Stimulated activated CD4-positive, alpha-beta T cell treated with anti-CD3 and anti-CD28 coated beads, Interleukin-12 subunit alpha, Interleukin-12 subunit beta, amount 100 ng/mL, for 48 hours (primary cell): Measurements from ENCODE around the gene LBH.

Source experiments
- DNase-seq, 3 donors: peaks; one replicate each; pipeline ENCODE4 v3.0.0-alpha.2; 2020; ENCODE audit warnings: low read depth in 2 of 3, low spot score in 1 of 3

LBH gene

GRCh38 chr2:30216157-30216556 lies 15.2 kb upstream of the LBH start:
- DNase-seq = no peak

GRCh38 chr2:30217644-30218337 lies 13.5 kb upstream of the LBH start:
- no peak for DNase-seq

GRCh38 chr2:30218338-30218713 lies 13.0 kb upstream of the LBH start:
- DNase-seq = no peak

DNA sequence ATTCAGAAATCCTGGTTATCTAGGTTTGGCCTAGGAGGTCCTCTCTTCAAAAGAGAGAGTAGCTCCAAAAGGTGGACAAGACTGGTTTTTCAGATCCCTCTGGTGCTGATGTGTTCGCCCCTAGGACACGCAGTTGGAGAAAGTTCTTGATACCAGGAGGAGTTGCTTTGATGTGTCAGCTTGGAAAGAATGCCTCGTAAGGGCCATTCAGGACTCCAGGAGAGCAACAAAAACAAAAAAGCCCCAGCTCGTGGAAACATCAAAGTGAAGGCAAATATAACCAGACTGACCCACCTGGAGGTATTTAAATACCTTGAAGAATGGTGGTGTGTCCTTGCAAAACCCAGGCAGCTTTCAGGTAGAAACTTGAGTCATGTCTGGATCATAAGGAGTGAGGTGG lies 12.5 kb upstream of the LBH start:
- DNase-seq = no peak

- DNase-seq = no peak
These were observed 11.2 kb upstream of the LBH start for GRCh38 chr2:30219886-30220875.

DNA sequence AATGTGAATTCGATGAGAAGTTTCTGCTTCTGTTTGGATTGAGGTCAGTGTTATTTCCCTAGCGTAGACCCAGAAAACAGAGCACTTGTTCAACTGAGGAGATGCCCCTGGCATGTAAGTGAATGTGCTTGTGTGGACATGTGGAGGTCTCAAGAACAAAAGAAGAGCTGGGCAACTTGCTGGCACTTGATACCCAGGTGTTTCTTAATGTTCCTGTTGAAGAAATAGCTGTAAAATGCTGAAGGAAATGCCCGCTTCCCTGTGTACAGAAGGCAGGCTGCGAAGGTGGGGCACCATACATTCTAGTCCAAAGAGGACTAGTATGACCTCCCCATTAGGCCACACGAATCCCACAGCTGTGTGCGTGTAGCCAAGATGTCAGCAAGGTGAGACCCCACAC lies 9.8 kb upstream of the LBH start:
- no peak for DNase-seq

GRCh38 chr2:30222031-30222430 lies 9.3 kb upstream of the LBH start:
- no peak for DNase-seq

DNA sequence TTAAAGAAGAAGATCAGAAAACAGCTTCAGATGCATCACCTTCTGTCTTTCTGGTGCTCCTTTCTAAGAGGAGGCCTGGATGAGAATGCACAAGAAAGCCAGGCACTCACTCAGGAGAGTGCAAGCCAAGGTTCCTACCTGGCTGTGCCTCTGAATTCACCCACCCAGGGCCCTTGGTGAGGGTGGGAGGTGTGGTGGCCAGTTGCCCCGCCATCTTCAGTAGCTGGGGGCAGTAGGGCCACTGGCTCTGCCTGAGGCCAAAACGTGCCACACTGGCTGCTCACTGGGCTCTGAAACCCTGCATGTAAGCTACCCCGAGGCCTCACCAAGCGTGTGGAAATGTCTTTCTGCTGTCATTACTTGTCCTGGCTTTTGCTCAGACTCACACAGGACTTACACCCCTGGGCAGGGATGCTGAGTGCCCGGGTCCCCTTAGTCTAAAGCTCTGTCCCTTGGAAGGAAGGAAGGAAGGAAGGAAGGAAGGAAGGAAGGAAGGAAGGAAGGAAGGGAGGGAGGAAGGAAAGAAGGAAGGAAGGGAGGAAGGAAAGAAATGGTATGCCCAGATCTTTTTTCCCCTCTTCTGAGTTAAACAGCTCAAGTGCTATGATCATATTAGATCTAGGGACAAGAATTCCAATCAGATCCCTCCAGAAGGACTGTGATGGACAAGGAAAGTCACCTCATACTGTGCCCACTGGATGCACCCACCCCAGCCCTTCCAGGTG lies 8.5 kb upstream of the LBH start:
- no peak for DNase-seq

DNA sequence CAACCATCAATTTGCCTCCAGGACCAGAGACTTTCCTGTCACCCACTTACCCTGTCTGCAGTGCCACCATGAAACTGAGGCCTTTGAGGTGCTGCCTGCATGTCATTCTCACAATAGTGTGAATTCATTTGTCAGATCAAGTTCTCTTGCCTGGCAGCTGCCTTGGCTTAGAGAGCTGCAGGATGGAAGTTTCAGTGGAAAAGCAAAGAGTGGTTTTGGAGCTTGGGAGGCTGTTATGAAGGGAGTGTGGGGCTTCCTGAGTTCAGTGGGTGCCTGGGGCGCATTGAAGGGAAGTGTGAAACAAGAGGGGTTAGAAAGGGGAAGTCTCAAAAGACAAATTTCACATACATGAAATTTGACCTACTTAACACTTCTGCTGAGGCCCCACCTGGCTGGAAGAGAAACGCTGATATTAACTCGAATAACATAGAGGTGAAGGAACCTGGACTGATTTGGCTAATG lies 7.9 kb upstream of the LBH start:
- no peak for DNase-seq

DNA sequence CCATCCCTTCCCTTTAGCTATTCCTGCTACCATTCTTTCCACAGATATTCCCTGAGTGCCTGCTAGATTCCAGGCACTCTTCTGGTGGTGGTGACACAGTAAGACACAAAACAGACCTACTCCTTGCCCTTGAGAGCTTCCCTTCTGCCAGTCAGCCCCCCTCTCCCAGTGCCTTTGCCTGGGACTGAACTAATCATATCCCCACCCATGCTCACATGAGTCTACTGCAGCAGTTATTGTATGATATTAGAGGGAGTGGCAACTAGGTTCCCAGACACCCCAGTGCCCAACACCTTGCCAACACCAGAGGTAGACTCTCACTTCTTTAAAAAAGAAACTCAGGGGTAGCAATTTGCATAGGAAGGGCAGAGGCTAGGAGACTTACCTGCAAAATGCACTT lies 7.2 kb upstream of the LBH start:
- no peak for DNase-seq

- DNase-seq = no peak
These were observed 6.1 kb upstream of the LBH start for GRCh38 chr2:30225131-30225762.

- DNase-seq = no peak
These were observed 4.9 kb upstream of the LBH start for GRCh38 chr2:30226144-30227032.

DNA sequence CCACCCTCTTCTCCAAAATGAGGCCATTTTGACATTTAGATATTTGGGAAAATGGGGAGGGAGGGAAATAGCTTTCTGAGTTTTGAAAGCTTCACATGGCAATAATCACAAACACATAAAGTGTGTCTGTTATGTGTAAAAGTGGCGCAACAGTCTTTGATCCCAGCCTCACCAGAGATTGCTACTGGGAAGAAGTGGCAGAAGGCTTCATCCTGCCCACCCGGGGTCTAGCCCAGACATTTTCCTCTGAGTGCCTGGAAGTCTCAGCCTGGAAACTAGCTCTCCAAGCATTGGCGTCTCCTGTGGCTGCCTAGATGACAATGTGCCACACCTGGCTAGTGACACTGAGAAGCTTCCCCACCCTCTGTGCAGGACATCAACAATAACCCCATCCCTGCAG lies 1.7 kb upstream of the LBH start:
- DNase-seq = no peak

GRCh38 chr2:30230497-30231211 lies 680 bp upstream of the LBH start:
- DNase-seq = no peak

GRCh38 chr2:30231996-30232800 lies 864 bp downstream of the LBH start:
- DNase-seq = peak in 1 of 3 donors; percentile 47

DNA sequence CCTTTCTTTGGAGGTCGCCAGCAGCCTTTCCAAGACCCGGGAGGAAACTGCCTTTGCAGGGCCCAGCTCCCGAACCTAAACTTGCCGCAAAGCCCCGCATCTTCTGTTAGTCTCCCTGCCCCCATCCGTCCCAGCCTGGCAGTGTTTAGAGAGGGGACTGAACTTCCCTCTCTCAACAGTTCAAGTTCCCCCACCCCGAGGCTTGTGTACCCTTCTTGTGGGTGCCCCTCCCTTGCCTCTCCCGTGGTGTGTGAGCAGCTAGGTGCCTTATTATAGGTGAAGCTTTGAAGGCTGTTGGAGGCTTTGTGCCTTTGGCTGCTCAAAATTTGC lies 1.4 kb downstream of the LBH start:
- DNase-seq = no peak

- DNase-seq = no peak
These were observed 2.1 kb downstream of the LBH start for GRCh38 chr2:30233271-30234009.
